Measurements from ENCODE around the gene SPAG9.
"Not testable (repeated sequence)": the region's sequence is repeated elsewhere in the genome, so short reads cannot be mapped to it uniquely, and the experiment has no call there.

The SPAG9 gene

DNA sequence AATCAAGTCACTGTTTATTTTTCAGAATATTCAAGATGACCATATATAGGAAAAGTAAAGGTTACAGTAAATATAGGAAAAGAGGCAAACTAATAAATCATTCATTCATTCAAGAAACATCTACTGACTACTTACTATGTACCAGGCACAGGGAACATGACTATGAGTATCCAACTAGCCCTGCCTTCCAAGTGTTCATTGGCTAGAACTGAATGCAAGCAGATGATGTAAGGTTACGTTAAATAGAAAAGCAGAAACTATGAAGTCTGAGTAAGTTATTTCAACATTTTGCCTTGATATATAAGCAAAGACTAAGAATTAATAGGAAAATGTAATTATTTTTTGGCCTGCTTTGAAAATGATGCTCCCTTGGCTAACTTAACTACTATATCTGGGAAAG is 36.7 kb downstream of the SPAG9 start:
- no peak for DNase-seq

DNA sequence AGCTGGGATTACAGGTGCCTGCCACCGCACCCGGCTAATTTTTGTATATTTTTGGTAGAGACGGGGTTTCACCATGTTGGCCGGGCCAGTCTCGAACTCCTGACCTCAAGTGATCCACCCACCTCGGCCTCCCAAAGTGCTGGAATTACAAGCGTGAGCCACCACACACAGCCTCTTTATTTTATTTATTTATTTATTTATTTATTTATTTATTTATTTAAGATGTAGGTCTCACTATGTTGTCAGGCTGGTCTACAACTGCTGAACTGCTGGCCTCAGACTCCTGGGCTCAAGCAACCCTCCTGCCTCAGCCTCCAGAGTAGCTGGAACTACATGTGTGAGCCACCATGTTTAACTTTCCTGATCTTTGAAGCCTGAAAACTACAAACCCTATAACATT is 37.3 kb downstream of the SPAG9 start:
- DNase-seq = not testable (repeated sequence)

DNA sequence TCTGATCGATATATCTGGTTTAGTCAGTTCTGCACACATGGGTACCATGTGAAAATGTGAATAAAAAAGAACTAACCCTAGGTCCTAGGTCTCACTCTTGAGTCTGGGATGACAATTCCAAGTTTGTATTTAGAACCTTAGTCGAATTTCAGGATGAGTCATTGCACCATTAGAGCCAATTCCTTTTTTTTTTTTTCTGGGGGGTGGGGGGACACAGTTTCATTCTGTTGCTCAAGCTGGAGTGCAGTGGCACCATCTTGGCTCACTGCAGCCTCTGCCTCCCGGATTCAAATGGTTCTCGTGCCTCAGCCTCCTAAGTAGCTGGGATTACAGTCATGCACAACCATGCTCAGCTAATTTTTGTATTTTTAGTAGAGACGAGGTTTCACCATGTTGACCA is 41.6 kb downstream of the SPAG9 start:
- DNase-seq = no peak

DNA sequence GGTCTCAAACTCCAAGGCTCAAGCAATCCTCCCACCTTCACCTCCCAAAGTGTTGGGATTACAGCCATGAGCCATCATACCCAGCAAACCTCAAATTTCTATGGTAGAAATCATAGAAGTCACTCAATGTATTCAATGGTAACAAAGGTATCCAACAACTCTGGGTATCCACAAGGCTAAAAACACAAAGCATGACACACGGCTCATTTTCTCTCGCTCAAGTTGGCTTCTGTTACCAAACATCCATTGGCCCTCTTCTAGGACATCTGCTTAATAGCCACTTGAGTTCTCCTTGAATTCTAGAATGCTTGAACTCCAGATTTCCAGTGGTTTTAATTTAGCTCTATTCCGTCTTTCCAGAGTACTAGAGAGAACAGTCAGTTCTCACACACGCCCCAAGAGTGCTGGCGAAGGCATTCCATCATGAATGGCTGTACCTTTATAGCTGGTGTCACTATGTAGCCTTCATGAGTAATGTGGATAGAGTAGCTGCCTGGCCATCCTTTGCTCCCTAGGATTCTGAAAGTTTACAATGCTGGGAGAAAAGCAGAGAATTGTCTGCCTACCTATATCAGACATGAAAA is 42.6 kb downstream of the SPAG9 start:
- DNase-seq = peak; percentile 70

DNA sequence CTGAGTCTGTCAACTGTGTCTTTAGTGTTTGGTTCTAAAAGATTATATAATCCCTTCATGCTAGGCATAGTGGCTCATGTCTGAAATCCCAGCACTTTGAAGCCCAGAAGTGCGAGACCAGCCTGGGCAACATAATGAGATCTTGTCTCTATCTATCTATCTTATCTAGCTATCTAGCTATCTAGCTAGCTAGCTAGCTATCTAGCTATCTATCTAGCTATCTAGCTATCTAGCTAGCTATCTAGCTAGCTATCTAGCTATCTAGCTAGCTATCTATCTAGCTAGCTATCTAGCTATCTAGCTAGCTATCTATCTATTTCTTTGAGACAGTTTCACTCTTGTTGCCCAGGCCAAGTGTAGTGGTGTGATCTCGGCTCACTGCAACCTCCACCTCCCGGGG is 43.8 kb downstream of the SPAG9 start:
- no peak for DNase-seq

DNA sequence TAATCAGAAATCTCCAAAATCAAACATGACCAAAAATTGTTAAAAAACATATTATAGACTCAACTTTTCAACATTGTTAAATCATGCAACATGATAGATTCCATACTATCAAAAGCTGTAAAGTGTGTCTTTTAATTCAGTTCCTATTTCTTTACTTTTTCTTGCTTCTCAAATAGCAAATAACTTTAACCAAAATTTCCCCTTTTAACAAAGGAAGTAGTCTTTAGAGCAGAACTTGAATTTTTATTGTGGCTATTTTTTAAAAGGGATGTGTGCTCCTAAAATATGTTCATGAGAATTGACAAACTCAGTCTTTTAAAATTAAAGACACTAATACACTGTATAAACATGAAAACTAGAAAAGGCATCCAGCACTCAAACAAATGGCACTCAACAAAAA is 49.1 kb downstream of the SPAG9 start:
- no peak for DNase-seq

DNA sequence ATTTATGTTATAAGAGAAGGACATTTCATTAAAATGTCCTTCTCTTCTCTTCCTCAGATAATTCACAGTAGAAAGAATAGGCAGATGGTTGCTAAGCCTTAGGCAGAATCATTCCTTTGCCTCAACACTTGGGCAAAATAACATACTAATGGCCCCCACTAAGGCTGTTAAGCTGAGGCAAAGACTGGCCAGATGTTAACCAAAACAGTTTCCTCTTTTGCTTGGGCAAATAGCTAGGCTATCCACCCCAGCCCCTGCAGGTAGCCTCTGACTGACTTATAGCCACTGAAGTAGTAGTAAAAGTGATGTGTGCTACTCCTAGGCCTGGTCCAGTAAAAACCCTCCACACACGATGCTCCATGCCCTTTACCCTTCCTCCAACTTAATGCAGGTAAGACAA is 55.2 kb downstream of the SPAG9 start:
- DNase-seq = no peak

DNA sequence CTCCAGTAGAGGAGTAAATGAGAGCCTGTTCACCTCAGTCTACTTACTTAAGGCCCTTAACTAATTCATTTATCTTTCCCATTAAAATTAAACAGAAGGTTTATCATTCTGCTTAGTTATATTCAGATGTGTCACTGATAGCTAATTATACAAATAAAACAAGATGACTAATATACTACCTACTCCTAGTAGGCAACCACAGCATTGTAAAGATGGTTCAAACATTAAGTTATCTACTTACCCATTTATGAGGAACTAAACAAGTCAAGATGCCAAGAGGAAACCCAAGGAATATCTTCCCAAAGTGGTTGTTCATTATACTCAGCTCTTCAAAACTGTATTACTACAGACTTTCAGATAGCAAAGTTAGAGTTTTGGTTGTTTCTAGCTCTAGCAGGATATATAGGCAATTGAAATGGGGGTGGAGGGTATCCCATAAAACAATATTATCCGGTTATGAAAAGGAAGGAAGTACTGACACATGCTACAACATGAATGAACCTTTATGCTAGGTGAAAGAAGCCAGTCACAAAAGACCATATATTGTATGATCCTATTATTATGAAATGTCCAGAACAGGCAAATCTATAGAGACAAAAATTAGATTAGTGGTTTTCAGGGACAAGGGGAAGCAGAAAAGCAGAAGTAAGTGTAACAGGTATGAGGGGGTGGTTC is 56.5 kb downstream of the SPAG9 start:
- no peak for DNase-seq

DNA sequence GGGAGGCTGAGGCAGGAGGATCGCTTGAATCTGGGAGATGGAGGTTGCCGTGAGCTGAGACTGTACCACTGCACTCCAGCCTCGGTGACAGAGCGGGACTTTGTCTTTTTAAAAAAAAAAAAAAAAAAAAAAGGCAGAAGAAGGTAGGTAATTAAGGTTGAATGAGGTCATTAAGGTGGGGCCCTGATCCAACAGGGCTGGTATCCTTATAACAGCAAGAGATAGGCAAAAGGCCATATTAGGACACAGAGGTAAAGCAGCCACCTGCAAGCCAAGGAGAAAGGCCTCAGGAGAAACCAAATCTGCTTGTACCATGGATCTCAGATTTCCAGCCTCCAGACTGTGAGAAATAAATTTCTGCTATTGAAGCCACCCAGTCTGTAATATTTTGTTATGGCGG is 60.3 kb downstream of the SPAG9 start:
- DNase-seq = no peak

DNA sequence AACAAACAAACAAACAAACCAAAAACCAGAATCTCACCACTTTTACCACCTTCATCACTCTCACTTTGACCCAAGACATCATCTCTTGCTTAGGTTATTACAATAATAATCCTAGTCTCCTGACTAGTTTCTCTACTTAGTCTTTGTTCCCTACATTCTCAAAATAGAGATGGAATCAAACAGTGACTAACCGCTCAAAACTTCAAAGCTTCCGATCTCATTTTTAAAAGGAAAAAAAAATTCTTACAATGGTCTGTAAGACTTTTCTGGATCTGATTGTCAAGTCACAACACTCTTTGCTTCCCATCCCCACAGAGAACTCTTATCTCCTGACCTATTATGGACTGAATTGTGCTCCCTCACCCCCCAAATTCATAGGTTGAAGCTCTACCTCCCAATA is 60.9 kb downstream of the SPAG9 start:
- no peak for DNase-seq

DNA sequence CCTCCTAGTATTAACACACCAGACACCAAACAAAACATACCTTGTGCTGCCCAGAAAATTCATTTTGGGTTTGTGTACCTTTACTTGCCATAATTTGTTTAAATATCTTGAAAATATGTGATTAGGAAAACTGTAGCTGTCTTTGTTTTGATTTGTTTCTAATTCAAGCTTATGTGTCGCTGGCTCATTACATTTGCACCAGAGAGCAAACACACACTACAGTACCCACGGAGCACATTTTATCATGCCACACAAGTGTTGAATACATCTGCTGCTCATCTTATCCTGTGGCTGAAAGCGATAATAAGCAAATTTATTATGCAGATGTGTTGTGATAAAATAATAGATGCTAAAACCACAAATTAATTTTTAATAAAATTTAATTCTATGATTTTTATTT is 63.1 kb downstream of the SPAG9 start:
- DNase-seq = no peak

DNA sequence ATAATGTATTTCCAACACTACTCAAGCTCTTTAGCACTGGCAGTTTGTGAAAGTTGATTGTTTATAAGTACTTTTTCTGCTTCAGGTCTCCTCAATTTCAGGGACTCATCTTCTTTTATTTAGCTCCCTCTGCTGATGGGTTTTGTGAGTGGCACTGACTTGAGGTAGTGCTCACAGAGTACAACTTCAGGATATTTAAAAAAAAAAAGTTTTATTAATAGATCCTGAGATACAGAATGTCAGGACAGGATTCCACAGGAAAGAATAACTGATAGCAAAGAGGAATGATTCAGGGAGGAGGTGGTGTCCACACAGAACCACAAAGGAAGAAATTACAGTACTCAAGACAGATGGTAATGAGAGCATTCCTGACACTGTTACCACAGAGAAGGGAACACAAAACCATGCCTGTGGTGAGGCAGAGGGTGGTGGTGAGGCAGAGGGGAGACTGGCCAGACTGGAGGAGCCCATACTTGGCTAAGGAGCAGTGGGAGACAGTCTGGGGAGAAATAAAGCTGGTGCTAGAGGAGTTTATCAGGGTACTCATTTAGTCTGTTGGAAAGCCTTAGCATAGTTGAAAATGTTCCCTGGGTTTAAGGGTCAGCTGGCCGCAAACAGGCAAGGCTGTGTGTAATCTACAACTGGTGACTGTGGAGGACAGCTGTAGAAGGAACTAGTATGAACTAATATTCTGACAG is 63.7 kb downstream of the SPAG9 start:
- DNase-seq = peak; percentile 31

DNA sequence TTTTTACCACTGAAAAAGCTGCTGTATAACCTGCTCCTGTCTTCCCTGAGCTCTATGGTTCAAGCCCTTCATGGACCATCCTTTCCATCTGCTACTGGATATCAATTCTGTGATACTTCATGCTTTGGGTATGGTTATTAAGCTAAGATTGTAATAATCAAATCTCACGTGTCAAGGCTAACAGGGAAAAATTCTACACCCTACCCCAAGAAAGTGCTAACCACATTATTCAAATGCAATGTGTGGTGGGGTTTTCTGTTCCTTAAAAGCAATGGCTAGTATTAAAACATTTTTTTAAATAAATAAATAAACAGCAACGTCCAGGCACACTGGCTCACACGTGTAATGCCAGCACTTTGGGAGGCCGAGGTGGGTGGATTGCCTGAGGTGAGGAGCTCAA is 65.9 kb downstream of the SPAG9 start:
- no peak for DNase-seq

DNA sequence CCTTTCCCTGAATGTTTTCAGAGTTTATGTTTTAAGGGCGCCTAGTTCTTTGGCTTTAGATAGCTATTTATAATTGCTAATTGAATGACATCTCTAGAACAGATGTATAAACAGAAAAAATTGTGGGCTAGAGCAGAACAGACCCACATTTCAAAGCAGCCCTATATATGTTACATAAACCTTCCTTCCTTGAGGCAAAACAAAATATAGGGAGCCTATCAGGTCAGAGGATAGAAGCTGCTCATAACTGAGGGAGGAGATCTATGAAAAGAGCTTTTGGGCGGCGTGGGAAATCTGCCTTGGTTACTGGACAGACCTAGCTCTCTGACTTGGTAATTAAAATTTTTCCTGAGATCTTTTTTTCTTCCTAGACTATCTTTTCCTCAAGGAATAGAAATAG is 68.4 kb downstream of the SPAG9 start:
- no peak for DNase-seq

DNA sequence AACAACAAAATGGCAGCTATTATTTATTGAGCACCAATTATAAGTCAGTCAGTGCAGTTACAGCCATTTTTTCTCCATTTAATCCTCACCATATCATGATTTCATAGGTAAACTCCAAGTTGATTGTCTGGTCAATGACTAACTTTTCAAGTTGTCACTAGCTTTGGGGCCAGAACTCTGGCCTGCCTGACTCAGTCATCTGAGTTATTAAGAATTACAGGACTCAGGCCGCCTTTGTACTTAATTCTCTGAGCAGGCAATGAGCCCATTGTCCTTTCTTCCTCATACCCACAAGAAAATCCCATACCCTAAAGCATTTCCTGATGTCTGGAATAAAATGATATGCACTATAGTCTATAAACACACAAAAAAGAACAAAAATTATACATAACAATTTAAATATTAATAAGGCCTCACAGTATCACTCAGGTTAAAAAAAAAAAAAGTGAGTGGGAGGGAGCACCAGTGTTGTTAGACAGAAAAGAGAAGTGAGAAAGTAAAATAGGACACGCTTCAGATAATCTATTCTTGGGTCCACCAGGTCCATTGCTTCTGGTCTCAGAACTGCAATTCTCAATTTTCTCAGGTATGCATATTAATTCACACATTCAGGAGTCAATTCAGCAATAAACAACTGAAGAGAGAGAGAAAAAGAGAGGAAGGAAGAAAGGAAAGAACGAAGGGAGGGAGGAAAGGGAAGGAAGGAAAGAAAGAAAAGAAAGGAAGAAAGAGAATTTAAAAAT is 70.2 kb downstream of the SPAG9 start:
- DNase-seq = no peak

DNA sequence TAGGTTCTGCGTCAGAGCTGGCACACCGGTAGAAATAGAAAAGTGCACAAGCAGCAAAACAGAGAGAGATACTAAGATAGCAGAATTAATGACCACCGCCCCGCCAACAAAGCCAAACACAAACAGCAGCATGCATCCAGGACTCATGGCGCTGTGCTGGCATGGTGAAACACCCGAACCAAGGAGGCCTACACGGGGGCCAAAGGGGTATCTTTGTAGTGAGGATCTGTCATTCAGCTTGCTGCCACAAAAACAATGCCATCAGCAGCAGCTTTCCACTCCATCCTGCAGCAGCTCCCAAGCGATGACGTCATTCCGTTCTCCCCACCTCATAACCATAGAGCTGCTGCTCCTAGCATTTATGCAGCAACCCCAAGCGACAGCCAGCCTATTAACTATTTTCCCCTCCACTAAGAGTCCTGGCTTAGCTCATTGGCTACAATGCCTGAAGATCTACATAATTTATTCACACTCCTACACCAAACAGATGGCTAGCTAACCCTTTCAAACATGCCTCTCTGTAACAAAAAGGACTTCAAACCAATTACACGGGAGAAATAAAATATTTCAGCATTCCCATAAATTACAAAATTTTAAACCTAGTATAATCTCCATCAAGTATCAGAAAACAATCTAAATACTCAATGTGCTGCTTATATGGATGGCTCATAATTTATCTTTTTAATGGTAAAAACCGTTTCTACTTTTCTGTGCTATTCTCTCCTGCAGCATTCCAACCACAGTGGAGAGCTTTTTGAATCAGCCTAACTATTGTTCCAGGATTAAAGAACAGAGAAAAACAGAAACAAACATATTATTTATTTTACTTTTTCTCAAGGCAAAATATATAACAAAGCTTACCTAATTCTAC is 73.9 kb downstream of the SPAG9 start:
- no peak for DNase-seq

DNA sequence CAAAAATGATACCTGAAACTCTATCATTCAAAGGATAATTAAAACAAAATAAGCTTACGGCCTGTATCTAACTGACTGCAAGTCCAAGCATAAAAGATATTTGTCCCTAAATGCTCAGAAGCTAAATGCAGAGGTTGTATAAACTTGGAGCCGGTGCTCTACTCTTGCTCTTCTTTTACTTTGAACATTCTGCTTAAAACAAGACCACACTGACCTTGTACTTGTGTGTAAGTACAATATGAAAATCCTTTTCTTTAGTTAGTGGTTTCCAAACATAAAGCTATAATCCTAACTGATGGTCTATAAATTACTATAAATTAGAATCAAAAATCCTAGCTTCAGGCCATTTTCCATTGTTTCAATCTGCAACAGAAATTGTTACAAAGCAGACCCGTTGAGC is 74.6 kb downstream of the SPAG9 start:
- DNase-seq = no peak

DNA sequence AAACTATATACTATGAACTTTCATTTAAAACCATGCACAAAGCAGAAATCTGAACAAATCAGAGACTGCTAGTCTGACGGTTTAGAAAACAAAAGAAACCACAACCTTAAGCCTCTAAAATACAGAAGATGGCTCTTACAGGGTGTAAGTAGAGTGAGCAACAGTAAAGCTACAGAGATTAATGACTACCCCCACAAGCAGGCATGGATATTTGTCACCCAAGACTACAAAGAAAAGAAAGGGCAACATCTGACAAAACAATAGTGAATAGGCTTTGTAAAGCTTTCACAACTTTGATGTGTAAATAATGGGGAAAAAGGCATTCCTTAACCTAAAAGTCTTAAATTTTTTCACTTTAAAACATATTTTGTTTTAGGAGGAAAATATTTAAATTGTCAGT is 75.0 kb downstream of the SPAG9 start:
- no peak for DNase-seq

DNA sequence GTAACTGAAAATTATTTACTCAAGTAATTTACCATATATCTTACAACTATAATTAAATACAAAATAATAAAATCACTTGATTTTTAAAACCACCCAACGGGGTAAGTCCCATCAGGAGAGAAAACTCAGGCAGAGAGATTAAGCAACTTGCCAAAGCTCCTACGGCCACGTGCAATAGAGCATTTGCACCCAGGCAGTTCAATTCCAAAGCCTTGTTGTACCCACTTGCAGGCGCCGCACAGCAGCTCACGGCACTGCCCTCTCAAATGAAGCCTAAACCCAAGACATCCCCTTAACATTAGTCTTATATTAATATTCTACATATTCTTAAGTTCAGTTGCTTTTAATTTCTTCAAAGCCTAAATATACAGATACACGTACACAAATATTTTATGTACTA is 75.7 kb downstream of the SPAG9 start:
- DNase-seq = no peak

DNA sequence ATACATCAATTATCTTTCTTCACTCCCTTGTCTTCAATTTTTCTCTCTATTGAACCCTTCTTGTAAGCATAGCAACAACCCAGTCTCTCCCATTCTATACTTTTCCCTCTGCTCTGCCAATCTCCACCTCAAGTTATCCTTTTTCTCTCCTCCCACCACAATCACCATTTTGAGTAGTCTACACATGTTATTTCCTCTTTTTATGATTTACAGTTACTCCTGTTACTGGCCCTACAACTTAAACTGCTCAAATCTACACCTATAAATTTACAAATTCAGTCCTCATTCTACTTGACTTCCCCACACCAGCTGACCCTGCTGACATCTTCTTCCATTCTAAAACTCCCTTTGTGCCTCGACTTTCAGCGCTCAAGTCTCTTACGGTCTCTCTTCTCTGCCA is 84.6 kb downstream of the SPAG9 start:
- DNase-seq = no peak

DNA sequence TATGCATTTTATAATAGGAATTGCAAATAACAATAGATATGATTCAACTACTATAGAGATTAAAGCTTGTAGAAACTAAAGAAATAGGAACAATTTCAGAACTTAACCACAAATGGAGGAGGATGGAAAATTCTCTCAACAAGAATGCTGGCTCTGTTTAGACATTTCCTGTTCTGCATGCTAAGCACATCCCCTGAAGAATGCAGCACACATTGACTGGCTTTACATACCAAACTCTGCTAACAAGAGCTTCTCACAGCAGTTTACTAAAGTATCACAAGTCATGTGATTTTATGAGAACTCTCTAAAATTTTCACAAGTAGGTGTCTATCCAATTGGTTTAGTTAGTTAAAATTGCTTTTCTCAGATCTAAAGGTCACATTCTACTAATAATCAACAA is 85.2 kb downstream of the SPAG9 start:
- no peak for DNase-seq

DNA sequence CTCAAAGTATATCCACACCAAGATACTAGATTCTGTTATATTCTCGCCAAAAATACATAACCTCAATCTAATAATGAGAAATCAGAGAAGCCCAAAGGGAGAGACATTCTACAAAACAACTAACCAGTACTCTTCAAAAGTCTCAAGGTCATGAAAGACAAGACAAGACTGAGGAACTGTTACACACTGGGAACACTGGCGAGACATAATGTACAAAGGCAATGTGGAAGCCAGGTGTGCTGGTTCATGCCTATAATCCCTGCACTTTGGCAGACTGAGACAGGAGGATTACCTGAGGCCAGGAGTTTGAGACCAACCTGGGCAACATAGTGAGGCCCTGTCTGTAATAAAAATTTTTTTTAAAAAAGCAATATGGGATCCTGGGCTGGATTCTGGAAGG is 85.9 kb downstream of the SPAG9 start:
- DNase-seq = no peak

DNA sequence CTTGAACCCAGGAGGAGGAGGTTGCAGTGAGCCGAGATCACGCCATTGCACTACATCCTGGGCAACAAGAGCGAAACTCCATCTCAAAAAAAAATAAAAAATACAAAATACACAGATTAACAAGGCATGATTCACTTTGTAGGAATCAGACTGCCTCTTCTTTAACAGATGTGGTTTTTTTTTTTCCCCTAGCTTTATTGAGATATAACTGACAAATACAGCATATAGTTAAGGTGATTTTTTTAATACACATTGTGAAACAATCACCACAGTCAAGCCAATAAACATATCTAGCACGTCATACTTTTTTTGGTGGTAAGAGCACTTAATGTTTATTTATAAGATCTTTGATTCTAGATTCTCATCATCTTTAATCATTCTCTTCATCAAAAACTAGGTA is 87.8 kb downstream of the SPAG9 start:
- no peak for DNase-seq
